ENCODE results near the gene CMSS1.
"Not testable (repeated sequence)": the region's sequence is repeated elsewhere in the genome, so short reads cannot be mapped to it uniquely, and the experiment has no call there.

The CMSS1 gene

DNA sequence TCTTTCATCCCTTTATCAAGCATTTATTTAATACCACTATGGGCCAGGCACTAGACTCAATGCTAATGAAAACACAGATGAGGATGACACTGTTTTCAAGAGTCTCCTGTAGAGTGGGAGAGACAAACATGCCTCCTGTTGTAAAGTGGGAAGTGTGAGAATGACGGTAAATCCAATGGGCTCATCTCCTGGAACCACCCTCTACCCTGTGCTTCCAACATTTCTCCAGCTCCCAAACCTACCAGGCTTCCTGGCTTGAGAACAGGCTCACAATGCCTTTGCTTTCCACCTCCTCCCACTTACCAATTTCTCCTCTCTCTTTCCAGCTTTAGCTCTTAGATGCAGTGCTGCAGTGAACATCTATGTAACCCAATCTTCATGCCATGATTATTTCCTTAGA is 389.0 kb downstream of the CMSS1 start:
- intact Hi-C loops (cut with DNase I), result no loop called here
- DNase-seq, result no peak

DNA sequence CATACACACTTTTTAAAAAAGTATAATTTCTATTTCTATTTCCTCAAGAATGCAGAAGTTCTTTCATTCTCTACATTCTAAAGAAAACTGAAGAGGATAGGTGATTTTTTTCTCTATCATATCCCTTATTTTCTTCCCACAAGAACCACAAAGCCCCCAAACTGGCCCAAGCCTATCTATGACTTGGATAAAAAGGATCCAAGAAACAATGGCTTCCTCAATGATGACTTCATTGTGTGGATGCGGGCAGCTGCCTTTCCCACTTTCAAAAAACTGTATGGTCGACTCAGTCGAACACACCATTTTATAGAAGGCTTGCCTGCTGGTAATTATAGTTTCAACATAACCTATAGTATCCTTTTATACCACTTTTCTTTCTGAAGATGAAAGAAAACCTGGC is 390.2 kb downstream of the CMSS1 start:
- intact Hi-C loops (cut with DNase I), result no loop called here

DNA sequence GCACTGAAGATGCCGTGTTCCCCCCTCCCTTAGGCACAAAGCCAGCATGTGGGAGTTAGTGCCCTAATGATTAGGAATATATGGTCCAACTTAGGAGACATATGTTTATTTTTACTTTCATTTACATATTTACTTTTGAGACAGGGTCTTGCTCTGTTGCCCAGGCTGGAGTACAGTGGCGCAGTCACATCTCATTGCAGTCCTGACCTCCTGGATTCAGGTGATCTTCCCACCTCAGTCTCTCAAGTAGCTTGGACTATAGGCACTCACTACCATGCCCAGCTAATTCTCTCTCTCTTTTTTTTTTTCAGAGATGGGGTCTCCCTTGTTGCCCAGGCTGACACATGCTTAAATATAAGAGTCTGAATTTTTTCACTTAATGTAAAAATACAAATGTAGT is 391.5 kb downstream of the CMSS1 start:
- intact Hi-C loops (cut with DNase I), result no loop called here
- no peak for DNase-seq

More for the DNA sequence above, 390.2 kb downstream of the CMSS1 start:
- no peak for DNase-seq

DNA sequence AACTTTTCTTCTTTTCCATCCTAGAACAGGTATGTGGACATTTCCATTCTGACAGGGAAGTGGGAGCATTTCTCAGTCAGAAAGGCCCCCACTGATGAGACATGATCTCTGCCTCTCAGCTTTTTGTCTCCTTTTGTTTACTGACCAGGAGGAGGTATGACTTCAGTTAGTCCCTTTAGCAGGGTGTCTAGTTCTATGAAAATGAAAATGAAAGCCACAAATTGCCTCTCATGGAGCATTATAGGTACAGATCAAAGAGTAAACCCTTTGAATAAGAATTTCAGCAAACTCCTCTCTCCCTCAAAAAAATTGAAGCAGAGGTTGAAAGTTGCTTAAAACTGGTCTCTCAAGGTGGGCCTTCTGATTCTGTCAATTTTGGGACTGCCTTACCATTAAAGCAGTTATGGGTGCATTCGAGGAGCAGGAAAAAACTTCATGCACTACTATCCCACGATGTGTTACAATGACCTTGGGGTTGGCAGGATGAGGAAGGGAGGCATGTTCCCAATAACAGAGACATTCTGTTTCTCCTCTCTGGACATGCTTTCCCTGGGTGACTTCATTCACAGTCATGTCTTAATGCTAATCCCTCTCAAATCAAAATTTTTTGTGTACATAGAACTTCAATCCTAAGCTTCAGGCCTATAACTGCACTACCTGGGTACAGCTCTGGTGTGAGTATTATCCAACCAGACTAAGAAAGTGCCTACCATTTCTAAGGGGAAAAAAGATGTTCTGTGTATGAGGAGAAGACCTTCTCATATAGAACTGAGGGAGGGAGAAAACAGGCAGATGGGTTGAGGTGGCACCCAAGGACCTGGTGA is 392.5 kb downstream of the CMSS1 start:
- DNase-seq, result no peak
- intact Hi-C loops (cut with DNase I), result no loop called here

DNA sequence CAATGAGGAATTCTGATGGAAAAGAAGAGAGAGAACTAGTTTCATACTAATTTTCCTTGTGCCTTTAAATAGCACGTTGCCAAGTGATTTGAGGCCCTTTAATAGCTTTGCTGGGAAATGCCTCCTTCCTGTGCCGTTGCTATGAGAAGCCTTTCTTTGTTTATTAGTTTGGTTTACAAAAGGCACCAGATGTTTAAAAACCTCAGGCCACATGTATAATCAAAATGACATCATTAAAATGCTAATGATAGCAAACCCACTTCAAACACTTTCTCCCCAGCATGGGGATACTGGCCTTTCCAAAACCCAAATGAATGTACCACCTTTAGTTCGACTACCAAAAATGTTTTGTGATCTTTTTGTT is 393.1 kb downstream of the CMSS1 start:
- intact Hi-C loops (cut with DNase I), result no loop called here
- DNase-seq, result no peak

DNA sequence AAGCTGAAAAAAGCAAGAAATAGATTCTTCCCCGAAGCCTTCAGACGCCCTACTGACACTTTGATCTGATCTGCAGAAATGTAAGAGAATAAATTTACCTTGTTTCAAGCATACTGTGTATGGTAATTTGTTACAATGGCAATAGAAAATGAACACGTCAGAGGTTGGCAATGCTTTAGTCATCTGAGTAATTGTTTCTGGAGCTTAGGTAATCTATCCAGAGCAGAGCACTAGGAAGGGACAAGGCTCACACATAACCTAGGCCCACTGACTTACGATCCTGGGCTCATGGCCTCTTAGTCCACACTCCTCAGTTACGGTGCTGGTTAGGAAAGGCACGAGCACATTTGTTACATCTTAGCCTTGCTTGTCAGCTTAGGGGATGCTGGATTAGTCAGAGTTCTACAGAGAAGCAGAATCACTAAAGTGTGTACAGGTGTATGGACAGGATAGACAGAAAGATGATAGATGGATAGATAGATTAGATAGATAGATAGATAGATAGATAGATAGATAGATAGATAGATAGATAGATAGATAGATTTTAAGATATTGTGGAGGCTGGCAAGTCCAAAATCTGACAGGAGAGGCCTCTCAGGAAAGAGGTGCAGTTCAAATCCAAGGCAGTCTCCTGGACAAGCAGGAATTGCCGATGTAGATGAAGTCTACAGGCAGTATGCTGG is 396.4 kb downstream of the CMSS1 start:
- intact Hi-C loops (cut with DNase I), result no loop called here
- DNase-seq, result no peak

DNA sequence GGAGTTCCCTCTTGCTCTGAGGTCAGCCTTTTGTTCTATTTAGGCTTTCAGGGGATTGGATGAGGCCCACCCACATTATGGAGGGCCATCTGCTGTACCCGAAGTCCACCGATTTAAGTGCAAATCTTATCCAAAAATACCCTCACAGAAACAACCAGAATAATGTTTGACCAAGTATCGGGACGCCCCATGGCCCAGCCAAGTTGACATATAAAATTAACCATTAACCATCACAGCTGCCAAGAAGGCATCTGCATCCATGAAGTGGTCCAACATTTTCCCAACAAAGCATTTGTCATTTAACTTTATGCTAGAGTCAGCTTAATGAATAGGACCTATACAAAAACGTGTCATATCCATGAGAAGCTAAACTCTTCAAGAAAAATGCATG is 396.9 kb downstream of the CMSS1 start:
- no peak for DNase-seq
- intact Hi-C loops (cut with DNase I), result no loop called here

DNA sequence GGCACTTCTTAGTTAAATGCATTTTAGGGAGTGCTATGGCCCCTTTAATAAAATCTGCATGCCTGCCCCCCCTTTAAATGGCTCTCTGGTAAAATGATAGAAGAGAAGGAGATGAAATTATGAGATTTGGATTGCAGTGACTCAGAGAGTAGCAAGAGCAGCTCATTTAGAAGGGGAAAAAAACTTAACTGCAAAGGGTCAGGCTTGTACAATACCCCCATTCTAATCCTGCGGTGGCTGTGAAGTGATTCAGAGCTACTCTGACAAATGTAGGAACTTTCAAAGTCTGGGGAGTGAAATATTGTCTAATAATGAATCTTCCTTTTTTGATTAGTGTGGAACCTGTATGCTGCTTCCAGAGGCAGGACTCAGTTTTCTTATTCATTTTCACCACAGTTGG is 399.1 kb downstream of the CMSS1 start:
- intact Hi-C loops (cut with DNase I), result no loop called here
- no peak for DNase-seq

DNA sequence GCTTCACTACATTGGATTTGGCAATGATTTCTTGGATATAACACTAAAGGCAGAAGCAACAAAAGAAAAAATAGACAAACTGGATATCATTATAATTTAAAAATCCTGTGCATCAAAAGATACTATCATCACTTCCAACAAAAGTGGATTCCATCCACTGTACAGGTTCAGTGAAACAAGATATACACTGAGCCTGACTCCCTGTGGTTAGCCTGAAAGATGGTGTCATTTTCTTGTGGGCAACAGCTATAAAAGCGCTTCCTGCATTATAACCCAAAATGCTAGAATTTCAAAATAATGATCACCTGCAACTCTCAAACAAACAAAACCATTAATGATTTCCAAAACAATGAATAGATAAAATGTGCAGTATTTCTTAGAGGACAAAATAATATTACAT is 403.5 kb downstream of the CMSS1 start:
- intact Hi-C loops (cut with DNase I), result no loop called here
- no peak for DNase-seq

DNA sequence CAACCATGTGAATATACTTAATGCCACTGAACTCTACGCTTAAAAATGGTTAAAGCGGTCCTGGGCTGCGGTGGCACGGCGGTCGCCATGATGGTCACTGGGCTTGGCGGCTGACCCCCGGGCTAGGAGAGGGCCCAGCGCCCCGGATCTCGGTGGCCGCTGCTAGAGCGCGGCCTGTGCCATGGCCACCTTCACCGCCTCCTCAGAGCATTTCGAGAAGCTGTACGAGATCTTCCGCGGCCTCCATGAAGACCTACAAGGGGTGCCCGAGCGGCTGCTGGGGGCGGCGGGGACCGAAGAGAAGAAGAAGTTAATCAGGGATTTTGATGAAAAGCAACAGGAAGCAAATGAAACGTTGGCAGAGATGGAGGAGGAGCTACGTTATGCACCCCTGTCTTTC is 407.5 kb downstream of the CMSS1 start:
- intact Hi-C loops (cut with DNase I), result no loop called here
- DNase-seq, result no peak

DNA sequence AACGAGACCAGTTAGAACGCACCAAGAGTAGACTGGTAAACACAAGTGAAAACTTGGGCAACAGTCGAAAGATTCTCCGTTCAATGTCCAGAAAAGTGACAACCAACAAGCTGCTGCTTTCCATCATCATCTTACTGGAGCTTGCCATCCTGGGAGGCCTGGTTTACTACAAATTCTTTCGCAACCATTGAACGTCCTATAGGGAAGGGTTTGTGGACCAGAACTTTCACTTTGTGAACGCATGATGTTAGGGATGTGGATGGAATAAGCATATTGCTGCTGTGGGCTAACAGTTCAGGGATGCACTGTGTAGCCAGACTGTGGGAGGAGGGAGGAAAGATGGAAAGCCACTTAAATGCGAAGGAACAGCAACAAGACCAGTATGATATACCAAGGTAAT is 408.2 kb downstream of the CMSS1 start:
- no peak for DNase-seq
- intact Hi-C loops (cut with DNase I), result no loop called here

DNA sequence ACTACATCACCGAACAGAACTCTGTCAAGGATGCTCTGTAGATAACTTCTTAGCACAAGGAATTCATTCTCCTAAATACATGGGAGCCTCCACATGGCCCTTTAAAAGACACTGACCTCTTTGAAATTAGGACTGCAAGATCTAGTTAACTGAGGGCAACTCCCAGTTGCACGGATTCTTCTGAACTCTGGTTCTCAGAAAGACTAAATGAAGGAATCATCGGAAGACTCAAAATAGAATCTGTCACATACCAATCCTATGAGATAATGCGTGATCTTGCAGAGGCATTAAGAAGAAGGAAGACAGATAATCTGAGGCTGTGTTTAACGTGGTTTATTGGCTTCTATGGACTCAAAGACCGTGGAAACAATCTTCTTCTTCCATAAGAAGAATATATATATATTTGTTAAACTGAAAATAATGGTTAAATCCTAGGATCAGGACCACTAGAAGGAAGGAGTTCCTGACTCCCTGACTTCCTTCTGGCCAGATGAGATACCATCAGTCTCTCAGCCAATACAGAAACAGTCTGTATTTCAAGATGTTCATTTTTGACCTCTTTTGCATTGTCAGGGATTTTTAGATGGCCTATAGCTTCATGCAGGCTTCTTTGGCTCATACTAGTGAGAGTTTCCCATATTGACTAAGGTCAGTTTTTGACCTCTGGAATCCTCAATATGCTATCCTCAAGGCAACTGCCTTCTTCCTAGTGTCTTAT is 409.2 kb downstream of the CMSS1 start:
- no peak for DNase-seq
- intact Hi-C loops (cut with DNase I), result no loop called here

DNA sequence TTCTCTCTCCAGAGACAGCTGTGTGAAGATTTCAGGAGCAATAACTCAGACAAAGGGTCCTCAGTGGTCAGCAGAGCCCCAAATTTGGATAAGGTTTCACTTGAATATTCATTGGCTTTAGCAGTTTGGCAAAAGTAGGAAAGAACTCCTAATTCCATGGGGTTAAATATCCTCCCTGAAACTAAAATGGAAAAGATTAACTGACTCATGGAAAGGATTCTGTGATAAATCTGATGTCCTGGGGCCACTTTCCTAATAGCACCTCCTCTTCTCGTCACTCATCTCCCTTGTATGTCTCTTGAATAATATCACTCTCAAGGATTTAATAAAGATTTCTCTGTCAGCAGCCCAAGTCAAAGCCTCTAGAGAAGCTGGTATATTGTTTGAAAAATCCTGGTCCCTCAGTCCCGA is 409.9 kb downstream of the CMSS1 start:
- DNase-seq, result no peak
- intact Hi-C loops (cut with DNase I), result no loop called here

DNA sequence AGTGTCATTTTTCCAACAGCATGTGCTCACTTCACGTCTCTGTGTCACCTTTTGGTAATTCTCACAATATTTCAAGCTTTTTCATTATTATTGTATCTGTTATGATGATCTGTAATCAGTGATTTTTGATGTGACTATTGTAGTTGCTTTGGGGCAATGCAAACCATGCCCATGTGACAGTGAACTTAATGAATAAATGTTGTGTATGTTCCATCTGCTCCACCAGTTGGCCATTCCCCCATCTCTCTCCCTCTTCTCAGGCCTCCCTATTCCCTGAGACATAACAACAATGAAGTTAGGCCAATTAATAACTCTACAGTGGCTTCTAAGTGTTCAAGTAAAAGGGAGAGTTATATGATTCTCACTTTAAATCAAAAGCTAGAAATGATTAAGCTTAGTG is 410.6 kb downstream of the CMSS1 start:
- intact Hi-C loops (cut with DNase I), result no loop called here
- DNase-seq, result no peak

DNA sequence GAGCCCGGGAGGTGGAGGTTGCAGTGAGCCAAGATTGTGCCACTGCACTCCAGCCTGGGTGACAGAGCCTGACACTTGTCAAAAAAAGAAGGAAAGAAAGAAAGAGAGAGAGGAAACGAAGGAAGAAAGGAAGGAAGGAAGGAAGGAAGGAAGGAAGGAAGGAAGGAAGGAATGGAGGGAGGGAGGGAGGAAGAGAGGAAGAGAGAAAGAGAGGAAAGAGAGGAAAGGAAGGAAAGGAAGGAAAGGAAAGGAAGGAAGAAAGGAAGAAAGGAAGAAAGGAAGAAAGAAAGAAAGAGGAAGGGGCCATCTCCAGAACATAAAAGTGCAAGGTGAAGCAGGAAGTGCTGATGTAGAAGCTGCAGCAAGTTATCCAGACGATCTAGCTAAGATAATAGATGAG is 411.5 kb downstream of the CMSS1 start:
- intact Hi-C loops (cut with DNase I); DNase-seq: not testable (repeated sequence)

DNA sequence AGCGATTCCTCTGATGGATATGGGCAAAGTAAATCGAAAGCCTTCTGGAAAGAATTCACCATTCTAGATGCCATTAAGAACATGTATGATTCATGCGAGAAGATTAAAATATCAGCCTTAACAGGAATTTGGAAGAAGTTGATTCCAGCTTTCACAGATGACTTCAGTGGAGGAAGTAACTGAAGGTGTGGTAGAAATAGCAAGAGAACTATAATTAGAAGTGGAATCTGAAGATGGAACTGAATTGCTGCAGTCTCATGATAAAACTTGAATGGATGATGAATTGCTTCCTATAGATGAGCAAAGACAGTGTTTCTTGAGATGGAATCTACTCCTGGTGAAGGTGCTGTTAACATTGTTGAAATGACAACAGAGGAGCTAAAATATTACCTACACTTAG is 413.0 kb downstream of the CMSS1 start:
- intact Hi-C loops (cut with DNase I), result no loop called here

More for the DNA sequence above, 413.0 kb downstream of the CMSS1 start:
- DNase-seq, result no peak

All from head of caudate nucleus (tissue), 42 donors.